RWPE1 (cell line): Measurements from ENCODE around the gene SQOR.

Experiments used
- CTCF ChIA-PET: fragments of 350-600 bp; sonication (Branson Sonifier 250); formaldehyde crosslinking; extraction: SDS; loops from one replicate; lab custom pipeline; 2021; lab: Yijun Ruan, JAX
- POLR2A ChIA-PET: fragments of 400-600 bp; formaldehyde crosslinking; extraction: SDS; loops from one replicate; lab custom pipeline; 2020; ENCODE audit warnings: antibody characterized with exemption; ENCODE audit not compliant: low non-redundant PET; lab: Yijun Ruan, JAX
- DNase-seq: peaks from one replicate; pipeline ENCODE4 v3.0.0; 2012; ENCODE audit warnings: low spot score
- H3K27ac ChIP-seq: fragments of 450-650 bp; 2 replicates; pipeline ENCODE4 v1.5.1; 2017
- CTCF ChIP-seq: fragments of 450-650 bp; conservative IDR thresholded peaks from 2 replicates; pipeline ENCODE4 v1.5.1; 2017; ENCODE audit warnings: low read depth, mild to moderate bottlenecking

The SQOR gene

GRCh38 chr15:45618813-45619212 lies 16.0 kb upstream of the SQOR start:
- no peak for DNase-seq
- ChIA-PET CTCF (interaction anchor here (0.6 kb wide), 1 partner anchor 113 kb away, joined by 3 read pairs; no protein-coding TSS in a partner anchor), POLR2A (no interaction called here)
- H3K27ac ChIP-seq: no peak overlapping the region
- no peak for TF ChIP-seq CTCF

GRCh38 chr15:45628136-45628535 lies 6.7 kb upstream of the SQOR start:
- ChIA-PET POLR2A (no interaction called here), CTCF (no interaction called here)
- TF ChIP-seq CTCF: no peak
- H3K27ac ChIP-seq: no peak overlapping the region
- no peak for DNase-seq

- no peak for TF ChIP-seq CTCF
- POLR2A ChIA-PET: no interaction called here
- peak overlapping the region; percentile 81 for H3K27ac ChIP-seq
- DNase-seq: peak; percentile 61
- CTCF ChIA-PET: no interaction called here
Measured at GRCh38 chr15:45630917-45631691, 3.7 kb upstream of the SQOR start.

GRCh38 chr15:45631776-45632175 lies 3.1 kb upstream of the SQOR start:
- DNase-seq: no peak
- POLR2A ChIA-PET: no interaction called here
- TF ChIP-seq CTCF: no peak
- peak overlapping the region; percentile 81 for H3K27ac ChIP-seq
- CTCF ChIA-PET: no interaction called here

GRCh38 chr15:45635191-45635638 lies 386 bp downstream of the SQOR start:
- POLR2A ChIA-PET: interaction anchor here (0.6 kb wide), 1 partner anchor 71 kb away, joined by 6 read pairs; no protein-coding TSS in a partner anchor
- TF ChIP-seq CTCF: peak; percentile 78
- no peak for DNase-seq
- peak overlapping the region; percentile 95 for H3K27ac ChIP-seq
- CTCF ChIA-PET: interaction anchor here (0.6 to 1.5 kb wide), 4 partner anchors 9 to 471 kb away, joined by 3 to 4 read pairs (median 3); no protein-coding TSS in a partner anchor

GRCh38 chr15:45635763-45636292 lies 999 bp downstream of the SQOR start:
- no peak for TF ChIP-seq CTCF
- ChIA-PET POLR2A (interaction anchor here (0.6 kb wide), 1 partner anchor 70 kb away, joined by 6 read pairs; no protein-coding TSS in a partner anchor), CTCF (interaction anchor here (0.6 to 1.5 kb wide), 3 partner anchors 8 to 171 kb away, joined by 3 to 4 read pairs (median 3); no protein-coding TSS in a partner anchor)
- no peak for DNase-seq
- peak overlapping the region; percentile 95 for H3K27ac ChIP-seq
